ENCODE data around the gene SUSD6.
"Not testable (repeated sequence)": the region's sequence is repeated elsewhere in the genome, so short reads cannot be mapped to it uniquely, and the experiment has no call there.

Gene SUSD6

GRCh38 chr14:69625299-69626131 is 14.1 kb downstream of the SUSD6 start:
- DNase-seq = peak; percentile 67

GRCh38 chr14:69626132-69626500 is 14.7 kb downstream of the SUSD6 start:
- no peak for DNase-seq

DNA sequence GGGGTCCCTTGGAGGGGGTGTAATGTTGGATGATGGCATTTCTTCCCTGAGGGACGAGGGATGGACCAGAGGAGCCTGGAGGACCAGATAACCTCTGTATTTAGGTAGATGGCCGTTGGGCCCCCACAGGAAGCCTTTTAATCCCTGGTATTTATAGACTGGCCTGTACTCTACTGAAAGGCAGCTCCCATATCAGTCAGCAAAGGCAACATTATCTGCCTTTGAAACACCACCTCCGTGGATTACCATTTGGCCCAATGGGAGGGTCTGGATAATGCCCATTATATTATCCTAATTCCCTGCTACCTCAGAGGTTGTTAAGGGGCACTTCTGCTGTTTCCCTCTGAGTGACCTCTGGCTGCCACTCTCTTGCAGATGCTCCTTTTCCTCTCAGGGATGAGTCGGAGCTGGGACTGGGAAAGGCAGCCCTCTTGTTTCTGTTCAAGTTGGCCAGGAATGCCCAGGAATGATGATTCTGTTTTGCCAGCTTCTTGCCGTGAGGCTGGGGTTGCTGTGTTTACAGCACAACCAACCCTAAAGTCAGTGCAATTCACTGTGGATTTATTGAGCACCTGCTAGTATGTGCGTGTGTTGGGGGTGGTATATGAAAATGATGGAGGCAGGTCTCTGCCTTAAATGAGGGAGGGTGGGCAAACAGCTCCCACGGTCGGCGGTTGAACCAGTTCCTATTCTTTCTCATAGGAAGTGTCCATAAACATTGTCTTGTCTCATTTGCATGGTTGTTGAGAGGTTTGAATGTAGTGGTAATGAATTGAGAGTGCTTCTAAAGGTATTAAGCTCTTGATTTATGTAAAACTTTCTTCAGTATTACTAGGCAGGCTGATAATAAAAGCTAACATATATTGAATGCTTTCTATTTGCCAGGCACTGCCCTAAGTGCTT is 18.1 kb downstream of the SUSD6 start:
- no peak for DNase-seq

GRCh38 chr14:69630360-69630759 is 19.0 kb downstream of the SUSD6 start:
- DNase-seq = no peak

DNA sequence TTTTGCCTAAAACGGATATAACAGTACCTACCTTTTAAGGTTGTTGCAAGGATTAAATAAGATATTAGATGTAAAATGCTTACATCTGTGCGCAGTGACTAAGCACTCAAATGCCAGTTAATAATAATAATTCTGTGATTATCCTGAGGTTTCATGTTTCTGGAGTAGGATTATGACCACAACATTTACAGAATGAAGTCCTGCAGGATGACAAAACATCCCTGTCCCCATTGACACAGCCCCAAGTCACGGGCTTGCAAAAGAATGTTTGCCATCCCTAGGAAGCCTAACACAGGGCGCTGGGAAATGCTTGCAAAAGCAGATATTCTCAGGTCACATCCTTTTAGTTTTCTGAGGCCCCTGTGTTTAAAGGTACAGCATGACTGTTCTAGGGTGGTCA is 20.1 kb downstream of the SUSD6 start:
- no peak for DNase-seq

DNA sequence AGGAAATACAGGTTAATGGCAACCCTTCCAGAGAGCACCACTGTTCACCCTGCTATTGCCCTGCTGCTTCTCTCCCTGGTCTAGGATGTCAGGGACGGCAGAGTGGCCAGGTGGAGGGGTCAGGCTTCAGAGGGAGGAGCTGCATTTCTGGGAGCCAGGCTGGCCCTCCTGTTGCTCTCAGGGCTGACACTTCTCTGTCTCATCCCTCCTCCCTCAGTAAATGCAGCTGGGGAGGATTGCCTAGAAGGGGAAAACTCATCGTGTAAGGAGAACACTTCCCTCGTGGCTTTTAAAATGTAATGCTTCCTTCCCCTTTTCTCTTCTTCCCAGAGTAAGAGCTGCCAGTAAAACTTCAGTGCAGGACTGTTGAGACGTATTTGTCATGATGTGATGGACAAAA is 20.8 kb downstream of the SUSD6 start:
- DNase-seq = no peak

DNA sequence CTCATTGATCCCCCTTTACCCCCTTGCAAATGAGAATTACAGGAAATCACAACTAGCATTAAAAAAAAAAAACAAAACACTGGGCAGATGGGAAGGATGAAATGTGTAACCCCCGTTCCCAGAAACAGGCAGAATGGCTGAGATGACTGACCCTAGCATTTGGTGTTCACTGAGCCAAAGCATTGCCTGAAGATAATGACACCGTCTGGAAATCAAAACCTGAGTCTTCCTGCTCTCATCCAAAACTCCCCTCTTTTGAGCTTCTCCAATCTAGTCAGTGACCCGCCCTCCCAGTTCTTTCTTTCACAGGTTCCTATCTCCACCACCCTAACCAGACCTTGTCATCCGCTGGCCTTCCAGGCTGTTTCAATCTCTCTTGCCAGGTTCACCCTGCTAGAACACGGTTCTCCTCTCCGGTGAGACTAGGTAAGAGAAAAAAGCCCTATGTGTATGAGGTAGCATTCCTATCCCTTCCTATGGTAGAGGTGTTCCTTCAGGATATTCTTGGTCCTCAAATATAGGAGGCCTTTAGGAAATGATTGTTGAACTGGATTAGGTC is 21.3 kb downstream of the SUSD6 start:
- DNase-seq = no peak

DNA sequence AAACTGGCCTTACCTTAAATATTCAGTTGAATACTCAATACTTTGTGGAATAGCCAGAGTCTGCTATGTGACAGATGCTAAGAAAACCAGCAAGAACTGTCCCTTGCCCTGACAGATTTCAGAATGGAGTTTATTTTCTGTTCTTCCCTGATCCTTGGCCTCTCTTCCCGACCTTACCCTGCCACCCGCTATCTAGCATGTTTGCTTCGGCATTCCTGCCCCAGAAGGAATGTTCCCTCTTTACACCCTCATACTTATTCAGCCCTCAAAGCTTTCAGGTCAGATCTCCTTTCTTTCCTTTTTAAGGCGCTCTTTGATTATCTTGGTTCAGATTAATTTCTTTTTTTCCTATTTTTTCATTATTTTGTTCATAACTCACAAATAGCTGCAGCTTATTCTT is 21.8 kb downstream of the SUSD6 start:
- no peak for DNase-seq

GRCh38 chr14:69635981-69636639 is 24.7 kb downstream of the SUSD6 start:
- DNase-seq = no peak

DNA sequence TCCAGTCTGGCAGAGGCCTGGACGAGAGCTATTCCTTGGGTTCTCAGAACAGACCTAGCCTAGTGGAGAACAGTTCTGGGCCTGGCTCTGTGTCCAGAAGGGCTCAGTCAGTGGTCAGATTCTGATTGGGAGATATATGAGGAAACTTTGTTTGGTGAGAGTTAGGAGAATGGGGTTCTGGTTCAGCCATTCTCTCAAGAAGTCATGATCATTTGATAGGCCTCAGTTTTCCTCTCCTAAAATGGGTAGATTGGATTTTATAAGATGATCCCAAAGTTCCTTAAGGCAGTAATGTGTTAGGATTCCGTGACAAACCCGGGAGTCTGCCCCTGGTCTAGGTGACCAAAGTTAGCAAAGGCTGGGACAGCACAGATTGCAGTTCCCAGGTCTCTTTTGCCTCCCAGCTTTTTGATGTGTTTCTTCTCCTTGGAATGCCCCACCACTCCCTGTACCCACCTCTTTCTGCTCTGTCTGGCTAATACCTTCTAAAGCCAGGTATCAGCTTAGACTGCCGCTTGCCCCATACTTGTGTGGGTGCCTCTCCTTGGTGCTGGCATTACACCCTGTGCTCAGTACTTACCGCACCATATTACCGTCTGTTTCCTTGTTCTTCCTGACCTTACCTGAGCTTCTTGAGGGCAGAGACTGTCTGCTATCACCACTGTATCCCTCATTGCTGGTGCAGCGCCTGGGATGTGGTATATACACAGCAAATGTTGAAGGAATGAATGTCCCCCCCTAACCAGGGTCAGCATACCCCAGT is 25.5 kb downstream of the SUSD6 start:
- no peak for DNase-seq

DNA sequence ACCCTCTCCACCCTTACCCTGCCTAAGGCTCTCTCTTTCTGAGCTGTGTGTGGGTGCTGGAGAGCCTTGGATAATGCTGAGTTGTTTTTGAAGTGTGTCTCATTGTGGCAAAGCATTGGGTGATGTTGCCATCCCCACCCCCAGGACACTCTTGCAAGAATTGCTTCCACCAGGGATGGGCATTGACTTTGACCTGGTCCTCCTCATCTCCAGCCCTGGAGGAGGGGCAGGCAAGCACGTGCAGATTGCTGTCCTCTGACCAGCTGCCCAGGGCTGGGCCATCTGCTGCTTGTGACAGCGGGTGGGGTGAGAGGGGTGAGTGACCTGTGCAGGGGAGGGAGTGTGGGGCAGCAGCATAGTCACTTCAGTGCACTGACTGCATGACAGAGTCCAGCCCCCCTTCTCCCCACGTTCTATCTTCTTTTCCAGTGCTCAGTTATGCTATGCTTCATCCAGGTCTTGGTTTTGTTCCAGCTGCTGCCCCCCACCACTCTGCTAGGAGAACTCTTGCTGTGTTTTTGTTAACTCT is 26.2 kb downstream of the SUSD6 start:
- no peak for DNase-seq

DNA sequence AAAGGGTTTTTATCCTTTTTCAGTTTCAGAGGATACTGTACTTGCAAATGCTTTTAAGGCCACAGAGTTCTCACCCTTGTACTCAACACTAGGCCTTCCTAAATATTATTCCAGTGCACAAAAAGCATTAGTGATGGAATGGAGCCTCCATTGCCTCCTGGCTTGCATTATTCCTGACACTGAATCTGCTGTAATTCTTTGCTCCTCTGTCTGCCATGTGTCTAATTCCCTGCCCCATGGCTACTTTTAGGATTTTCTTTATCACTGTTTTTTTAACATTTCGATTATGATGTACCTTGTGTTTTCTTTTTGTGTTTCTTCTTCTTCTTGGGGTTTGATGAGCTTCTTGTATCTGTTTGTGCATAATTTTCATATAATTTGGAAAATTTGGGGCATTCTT is 29.5 kb downstream of the SUSD6 start:
- DNase-seq = no peak

DNA sequence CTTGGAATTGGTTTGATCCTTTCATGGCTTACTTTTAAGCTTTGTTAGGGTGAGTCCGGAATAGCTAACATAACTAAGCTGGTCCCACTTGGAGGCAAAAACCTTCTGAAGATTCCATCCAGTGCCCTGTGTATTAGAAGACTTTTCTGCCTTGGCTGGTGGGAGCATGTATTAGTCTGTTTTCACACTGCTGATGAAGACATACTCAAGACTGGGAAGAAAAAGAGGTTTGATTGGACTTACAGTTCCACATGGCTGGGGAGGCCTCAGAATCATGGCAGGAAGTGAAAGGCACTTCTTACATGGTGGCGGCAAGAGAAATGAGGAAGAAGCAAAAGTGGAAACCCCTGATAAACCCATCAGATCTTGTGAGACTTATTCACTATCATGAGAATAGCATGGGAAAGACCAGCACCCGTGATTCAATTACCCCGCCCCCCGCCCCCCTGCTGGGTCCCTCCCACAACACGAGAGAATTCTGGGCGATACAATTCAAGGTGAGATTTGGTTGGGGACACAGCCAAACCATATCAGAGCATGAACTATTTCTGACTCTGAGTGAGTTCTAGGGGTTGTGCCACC is 30.9 kb downstream of the SUSD6 start:
- DNase-seq = peak; percentile 21

DNA sequence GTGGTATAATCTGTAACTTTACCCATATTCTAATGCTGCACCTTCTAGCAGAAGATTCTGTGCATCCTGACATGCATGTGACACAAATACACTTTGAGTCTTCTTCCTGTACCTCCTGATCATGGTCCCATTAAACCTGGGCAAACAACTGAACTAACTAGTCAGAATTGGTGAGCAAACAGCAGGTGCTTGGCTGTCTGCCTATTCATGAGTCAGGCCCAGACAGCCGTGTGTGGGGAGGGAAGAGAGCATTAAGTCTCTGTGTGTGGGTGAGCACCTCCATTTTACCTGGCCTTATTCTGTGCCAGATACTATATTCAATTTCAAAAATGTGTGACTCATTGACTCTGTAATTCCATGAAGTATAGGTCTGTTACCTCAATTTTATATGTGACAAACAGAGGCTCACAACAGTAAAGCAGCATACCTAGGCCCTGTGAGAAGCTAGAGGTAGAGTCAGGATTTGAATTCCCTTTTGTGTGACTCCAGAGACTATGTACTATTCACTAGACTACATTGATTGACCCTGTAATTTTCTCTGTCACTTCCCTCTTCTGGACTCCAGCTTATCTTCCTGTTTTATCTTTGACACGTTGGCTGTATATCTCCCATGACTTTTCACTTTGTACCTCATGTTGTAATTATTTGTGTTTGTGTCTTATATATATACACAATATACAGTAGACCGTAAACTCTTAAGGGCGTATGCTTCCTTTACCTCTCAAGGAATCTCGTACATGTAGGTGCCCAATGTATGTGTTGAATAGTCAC is 32.2 kb downstream of the SUSD6 start:
- DNase-seq = no peak

DNA sequence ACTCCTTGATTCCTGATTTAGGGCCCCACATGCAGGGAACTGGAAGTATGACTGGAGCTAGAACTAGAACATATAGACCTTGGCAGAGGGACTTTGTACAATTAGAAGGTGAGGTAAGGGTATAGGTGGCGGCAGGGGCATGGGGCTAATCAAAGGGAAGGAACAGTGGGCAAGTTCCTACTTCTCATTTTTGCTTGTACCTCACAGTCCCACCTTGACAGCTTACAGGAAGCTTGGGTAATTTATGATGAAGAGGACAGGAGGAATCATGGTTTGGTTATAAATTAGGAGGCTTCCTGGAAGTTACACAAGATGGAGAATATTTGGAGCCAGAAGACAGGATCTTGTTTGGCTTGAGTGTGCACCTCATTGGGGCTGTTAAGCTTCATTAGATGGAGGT is 33.4 kb downstream of the SUSD6 start:
- DNase-seq = no peak

DNA sequence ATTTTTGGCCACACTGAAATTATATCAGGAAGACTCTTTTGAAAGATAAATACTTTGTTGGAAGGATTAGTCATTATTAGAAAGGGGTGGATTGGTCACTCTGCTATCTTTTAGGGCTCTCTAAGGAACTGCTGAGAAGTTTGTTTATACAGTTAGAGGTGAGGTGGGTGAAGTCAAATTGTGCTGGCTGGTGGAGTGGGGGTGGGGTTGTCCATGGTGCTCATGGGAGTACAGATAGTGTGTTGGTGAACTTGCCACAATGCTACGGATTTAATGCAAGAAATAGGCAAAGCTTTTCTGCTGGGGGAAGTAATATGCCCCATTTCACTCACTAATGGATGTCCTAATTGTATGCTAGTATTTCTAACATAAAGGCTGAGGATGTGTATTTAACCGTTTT is 35.8 kb downstream of the SUSD6 start:
- DNase-seq = no peak

- DNase-seq = not testable (repeated sequence)
These were observed 36.2 kb downstream of the SUSD6 start for GRCh38 chr14:69647642-69648041.

DNA sequence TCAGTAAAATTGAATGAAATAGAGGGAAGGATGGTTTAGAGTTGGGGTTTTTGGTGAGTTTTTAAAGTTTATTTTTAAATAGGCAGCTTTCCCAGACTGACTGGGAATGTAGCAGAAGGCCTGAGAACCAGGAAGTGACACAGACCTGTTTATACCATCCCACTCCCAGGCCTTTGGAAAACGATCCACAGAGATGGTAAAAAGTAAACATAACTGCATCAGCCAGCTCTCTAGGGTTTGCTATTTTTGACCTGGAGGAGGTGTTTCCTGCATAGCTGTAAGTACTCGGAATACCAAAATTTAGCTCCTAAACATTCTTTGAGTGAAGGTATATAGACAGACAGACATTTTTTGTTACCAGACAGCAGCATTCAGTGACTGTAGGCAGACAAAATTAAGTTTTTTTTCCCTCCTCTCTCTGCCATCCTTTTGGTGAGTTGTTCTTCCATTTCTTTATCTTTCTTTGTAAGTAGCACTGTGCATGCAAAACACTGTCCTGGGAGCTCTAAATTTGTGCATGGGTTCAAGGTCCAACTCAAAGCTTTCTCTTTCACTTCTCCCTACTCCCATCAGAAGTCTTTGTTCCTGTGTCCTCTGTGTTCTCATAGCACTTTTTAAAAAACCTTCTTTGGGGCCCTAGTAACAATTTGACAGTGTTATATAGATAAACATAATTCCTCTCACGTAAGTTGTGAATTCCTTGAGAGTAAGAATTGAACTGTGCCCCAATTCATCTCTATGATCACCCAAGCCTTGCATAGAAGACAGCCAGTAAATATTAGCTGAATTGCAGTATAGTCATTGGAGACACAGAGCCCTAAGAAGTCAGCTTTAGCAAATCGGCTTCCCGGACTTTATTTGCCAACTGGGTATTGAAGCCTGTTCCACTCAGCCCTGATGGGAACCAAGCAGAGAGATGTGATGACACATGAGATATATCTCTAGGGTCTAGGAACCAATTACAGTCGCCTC is 37.4 kb downstream of the SUSD6 start:
- no peak for DNase-seq

DNA sequence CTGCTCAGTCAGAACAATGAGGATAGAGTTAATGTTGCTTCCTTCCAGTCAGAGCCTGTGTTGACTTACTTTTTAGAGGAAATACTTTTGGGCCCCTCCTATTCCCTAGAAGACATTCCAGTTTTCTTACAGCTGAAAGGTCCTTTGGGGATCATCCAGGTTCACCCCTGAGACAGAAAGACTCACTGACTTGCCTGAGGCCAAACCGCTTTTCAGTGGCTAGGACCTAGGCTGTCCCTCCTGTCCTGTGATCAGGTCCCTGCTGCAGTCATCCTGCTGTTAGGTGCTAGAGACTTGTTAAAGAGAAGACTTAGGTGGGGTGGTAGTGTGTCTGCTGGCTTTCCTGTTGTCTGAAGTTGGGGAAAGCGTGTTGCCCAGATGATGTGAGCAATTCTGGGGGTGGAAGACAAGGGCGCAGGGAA is 39.6 kb downstream of the SUSD6 start:
- DNase-seq = no peak

- no peak for DNase-seq
These were observed 40.3 kb downstream of the SUSD6 start for GRCh38 chr14:69651664-69652063.

Measured in CD4-positive, alpha-beta T cell treated with Interferon gamma for 1 hour (primary cell).